Adrenal gland (tissue), 12 donors: ENCODE measurements around the gene HHIPL1. TPM values are rescaled to one million over a fixed set of nuclear protein-coding genes. Genes with fewer than 3 reads are reported as not detected.

Experiments used
- DNase-seq, 7 donors: peaks; one replicate each; pipeline ENCODE4 v3.0.0-alpha.2; 2019 to 2020
- H3K27ac ChIP-seq, 5 donors: fragments of 200-600 bp; sonication (generic) in 4 of 5; 1 replicate in 3 of 5; 2 replicates in 2 of 5; pipeline versions ENCODE4 v1.5.1 to v1.8.0; 2016 to 2020; ENCODE audit warnings: mild to moderate bottlenecking in 1 of 5
- H3K27me3 ChIP-seq: fragments of 200-600 bp; 2 replicates; pipeline ENCODE4 v1.8.0; 2021
- H3K36me3 ChIP-seq, 2 donors: fragments of 200-600 bp; replicated peaks in 1 of 2; 1 replicate in 1 of 2; 2 replicates in 1 of 2; pipeline versions ENCODE4 v1.5.1 to v1.8.0; 2018 to 2022
- H3K4me1 ChIP-seq, 2 donors: fragments of 200-600 bp; replicated peaks in 1 of 2; 1 replicate in 1 of 2; 2 replicates in 1 of 2; pipeline versions ENCODE4 v1.5.1 to v1.8.0; 2018 to 2021
- H3K4me3 ChIP-seq, 4 donors: fragments of 200-600 bp; sonication (generic) in 3 of 4; one replicate each; pipeline ENCODE4 v1.5.1; 2016 to 2018
- H3K9me3 ChIP-seq, 3 donors: fragments of 200-600 bp; sonication (generic) in 1 of 3; replicated peaks in 1 of 3; 1 replicate in 2 of 3; 2 replicates in 1 of 3; pipeline versions ENCODE4 v1.5.1 to v1.8.0; 2016 to 2021
- CTCF ChIP-seq, 6 experiments: fragments of 450-650 bp in 4 of 6; fragments of 200-600 bp in 2 of 6; sonication (generic) in 1 of 6; IDR thresholded peaks; 1 replicate in 5 of 6; 2 replicates in 1 of 6; pipeline versions ENCODE4 v1.5.1 to v1.8.0; 2016 to 2021; ENCODE audit warnings: antibody characterized with exemption in 6 of 6, mild to moderate bottlenecking in 2 of 6, moderate library complexity in 1 of 6
- POLR2A ChIP-seq, 2 donors: fragments of 450-650 bp; IDR thresholded peaks; one replicate each; pipeline ENCODE4 v1.6.1; 2017; ENCODE audit warnings: antibody characterized with exemption in 2 of 2, mild to moderate bottlenecking in 2 of 2, moderate library complexity in 1 of 2
- WGBS, 4 donors: extraction: QIAGEN DNeasy Blood & Tissue Kit in 2 of 4; methylation state at CpG; one replicate each; pipeline versions ENCODE4 v1.1.5 to v1.1.7; 2013 to 2017; 5-methylcytosine and 5-hydroxymethylcytosine counted together
- intact Hi-C, 2 donors: fragments of 100-400 bp; cut with DNase I; formaldehyde crosslinking; loops; one replicate each; pipeline versions ENCODE4 v1.14.1 to v1.15.0; 2022 to 2023
- polyA plus RNA-seq, 3 donors: library from polyadenylated mRNA; stranded (reverse); fragments of 200-250 nt in 2 of 3; fragments of 350-450 nt in 1 of 3; fragmentation: Illumina TruSeq in 1 of 3; extraction: RNeasy Lipid Tissue Mini Kit (QIAGEN cat#74804) in 1 of 3; gene quantifications; one replicate each; pipeline ENCODE4 v1.2.3, GENCODE V29; 2013 to 2014
- total RNA-seq, 9 donors: library from RNA; depleted of rRNA in 4 of 9; stranded (reverse); fragments of >200 nt in 4 of 9; fragments of 120-200 nt in 1 of 9; fragmentation: NEBNext Ultra II Directional in 1 of 9; extraction: Animal tissue kit (Norgen Biotek cat#: 25700) in 1 of 9; gene quantifications; one replicate each; pipeline versions ENCODE4 v1.1.0 to v1.2.4, GENCODE V29; 2013 to 2023
- donor health status: healthy with polysubstance abuse.
- donor health status: Bipolar disorder and iron deficiency.
- donor health status: DM: yes; HTN: yes; CAD: no.
- donor health status: DM: no; HTN: no; CAD: no.
- donor health status: DM: no; HTN: no; CAD: no.
- donor health status: DM: yes; HTN: yes; CAD: no.

HHIPL1 gene
- total and polyA plus RNA-seq, 12 donors = 0.20 to 2.9 (median 1.3) TPM

GRCh38 chr14:99651953-99652746, 7.2 kb downstream of the HHIPL1 start:
- no peaks in the 10 kb centered on the region for H3K36me3 ChIP-seq
- DNase-seq = no peak
- no peak overlapping the region for H3K27ac ChIP-seq
- TF ChIP-seq CTCF (IDR thresholded peaks at IDR 0.05) (no peak), POLR2A (IDR thresholded peaks at IDR 0.05) (no peak)
- no peak overlapping the region for H3K4me3 ChIP-seq
- H3K4me1 ChIP-seq = peaks cover 0 to 5% of the 10 kb centered on the region in 2 donors
- H3K27me3 ChIP-seq = no peaks in the 10 kb centered on the region
- no peaks in the 10 kb centered on the region for H3K9me3 ChIP-seq
- WGBS, 4 donors = 89 to 93% (median 92%) methylated on average over 25 to 32 of the region's 32 CpGs
- intact Hi-C loops = no loop called here

- TF ChIP-seq CTCF (IDR thresholded peaks at IDR 0.05) (no peak), POLR2A (IDR thresholded peaks at IDR 0.05) (no peak)
- Histone ChIP-seq H3K9me3 (no peaks in the 10 kb centered on the region), H3K4me1 (peaks cover 0 to 5% of the 10 kb centered on the region in 2 donors), H3K27ac (no peak overlapping the region), H3K27me3 (peaks cover 6% of the 10 kb centered on the region), H3K36me3 (no peaks in the 10 kb centered on the region), H3K4me3 (no peak overlapping the region)
- intact Hi-C loops = no loop called here
- peak; percentile 62 to 85 (median 84) for DNase-seq
- WGBS, 4 donors = 30 to 43% (median 32%) methylated on average over 7 of the region's 7 CpGs
Measured at GRCh38 chr14:99654235-99654985, 9.5 kb downstream of the HHIPL1 start.

- no peak for TF ChIP-seq CTCF (IDR thresholded peaks at IDR 0.05)
- no peak for TF ChIP-seq POLR2A (IDR thresholded peaks at IDR 0.05)
- Histone ChIP-seq H3K27ac (no peak overlapping the region), H3K36me3 (no peaks in the 10 kb centered on the region), H3K4me3 (no peak overlapping the region), H3K27me3 (peaks cover 15% of the 10 kb centered on the region), H3K4me1 (peaks cover 0 to 5% of the 10 kb centered on the region in 2 donors), H3K9me3 (no peaks in the 10 kb centered on the region)
- WGBS, 4 donors = 82 to 94% (median 92%) methylated on average over 4 of the region's 4 CpGs
- intact Hi-C loops = no loop called here
- DNase-seq = no peak
Measured at GRCh38 chr14:99655521-99655920, 10.6 kb downstream of the HHIPL1 start.

DNA sequence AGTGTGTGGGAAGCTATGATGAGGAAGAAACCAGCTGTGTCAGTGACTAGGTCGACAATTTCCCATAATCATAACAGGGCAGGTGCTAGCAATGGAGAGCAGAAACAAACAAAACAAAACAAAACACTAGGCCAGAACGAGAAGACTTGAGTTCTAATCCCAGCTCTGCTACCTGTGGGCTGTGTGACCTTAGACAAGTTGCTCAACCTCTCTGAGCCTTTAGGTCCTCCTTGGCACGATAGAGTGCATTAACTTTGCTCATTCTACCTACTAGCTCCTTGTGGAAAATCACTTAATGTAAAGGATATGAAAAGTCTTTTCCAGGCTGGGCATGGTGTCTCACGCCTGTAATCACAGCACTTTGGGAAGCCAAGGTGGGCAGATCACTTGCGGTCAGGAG, 11.2 kb downstream of the HHIPL1 start:
- intact Hi-C loops = no loop called here

More for the DNA sequence above, 11.2 kb downstream of the HHIPL1 start:
- TF ChIP-seq CTCF (IDR thresholded peaks at IDR 0.05) (no peak), POLR2A (IDR thresholded peaks at IDR 0.05) (no peak)
- WGBS, 4 donors = 63 to 84% (median 71%) methylated on average over 5 of the region's 5 CpGs
- H3K4me3 ChIP-seq = no peak overlapping the region
- DNase-seq = no peak
- H3K9me3 ChIP-seq = no peaks in the 10 kb centered on the region
- peaks cover 20% of the 10 kb centered on the region for H3K27me3 ChIP-seq
- peaks cover 0 to 5% of the 10 kb centered on the region in 2 donors for H3K4me1 ChIP-seq
- H3K27ac ChIP-seq = no peak overlapping the region
- H3K36me3 ChIP-seq = no peaks in the 10 kb centered on the region
